OCI-LY3 (cell line): ENCODE results near the gene RAB11FIP4.

Experiments used
- EZH2phosphoT487 ChIP-seq: fragments of 200-600 bp; shearing (Covaris generic); IDR thresholded peaks from 2 replicates; pipeline ENCODE4 v1.6.1; 2018; ENCODE audit warnings: antibody characterized with exemption, mixed run types, low read depth
- TF ChIP-seq, protein P1 (sequence below): fragments of 200-600, 300-600 bp; sonication (generic); IDR thresholded peaks from 2 replicates; pipeline ENCODE4 v1.5.1; 2014; ENCODE audit warnings: antibody characterized with exemption, low read length, low read depth

DNA sequence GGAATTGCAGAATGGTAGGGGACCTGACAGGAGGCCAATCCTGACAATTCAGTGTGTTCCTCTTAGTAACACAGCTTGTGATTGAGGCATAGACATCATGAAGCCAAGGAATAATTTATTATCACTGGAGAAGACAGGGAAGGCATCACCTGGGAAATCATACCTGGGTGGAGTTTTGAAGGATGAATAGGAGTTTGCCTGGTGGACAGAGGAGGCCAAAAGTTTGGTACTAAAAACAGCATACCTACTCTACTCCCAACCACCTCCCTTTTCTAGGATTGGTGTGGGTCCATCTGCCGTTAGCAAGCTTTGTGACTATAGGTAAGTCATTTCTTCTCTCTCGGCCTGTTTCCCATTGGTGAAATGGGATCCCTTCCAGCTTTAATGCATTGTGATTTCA, 88.0 kb downstream of the RAB11FIP4 start:
- TF ChIP-seq, protein P1, sequence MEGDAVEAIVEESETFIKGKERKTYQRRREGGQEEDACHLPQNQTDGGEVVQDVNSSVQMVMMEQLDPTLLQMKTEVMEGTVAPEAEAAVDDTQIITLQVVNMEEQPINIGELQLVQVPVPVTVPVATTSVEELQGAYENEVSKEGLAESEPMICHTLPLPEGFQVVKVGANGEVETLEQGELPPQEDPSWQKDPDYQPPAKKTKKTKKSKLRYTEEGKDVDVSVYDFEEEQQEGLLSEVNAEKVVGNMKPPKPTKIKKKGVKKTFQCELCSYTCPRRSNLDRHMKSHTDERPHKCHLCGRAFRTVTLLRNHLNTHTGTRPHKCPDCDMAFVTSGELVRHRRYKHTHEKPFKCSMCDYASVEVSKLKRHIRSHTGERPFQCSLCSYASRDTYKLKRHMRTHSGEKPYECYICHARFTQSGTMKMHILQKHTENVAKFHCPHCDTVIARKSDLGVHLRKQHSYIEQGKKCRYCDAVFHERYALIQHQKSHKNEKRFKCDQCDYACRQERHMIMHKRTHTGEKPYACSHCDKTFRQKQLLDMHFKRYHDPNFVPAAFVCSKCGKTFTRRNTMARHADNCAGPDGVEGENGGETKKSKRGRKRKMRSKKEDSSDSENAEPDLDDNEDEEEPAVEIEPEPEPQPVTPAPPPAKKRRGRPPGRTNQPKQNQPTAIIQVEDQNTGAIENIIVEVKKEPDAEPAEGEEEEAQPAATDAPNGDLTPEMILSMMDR, result no peak
- TF ChIP-seq EZH2phosphoT487, result no peak
